ENCODE measurements around the gene ATG5.

The ATG5 gene

GRCh38 chr6:106169517-106169916, 156.0 kb downstream of the ATG5 start:
- no peak overlapping the region for H3K27ac ChIP-seq

GRCh38 chr6:106168097-106168888, 157.3 kb downstream of the ATG5 start:
- H3K27ac ChIP-seq = no peak overlapping the region
- TF ChIP-seq CTCF (conservative IDR thresholded peaks at IDR 0.05) = no peak
- no peak for TF ChIP-seq ZFX (IDR thresholded peaks at IDR 0.05)

More at GRCh38 chr6:106169517-106169916, 156.0 kb downstream of the ATG5 start:
- no peak for TF ChIP-seq CTCF (conservative IDR thresholded peaks at IDR 0.05)
- no peak for TF ChIP-seq ZFX (IDR thresholded peaks at IDR 0.05)

- H3K27ac ChIP-seq = no peak overlapping the region
These were observed 158.3 kb downstream of the ATG5 start for GRCh38 chr6:106167096-106167814.

GRCh38 chr6:106165885-106166485, 159.6 kb downstream of the ATG5 start:
- TF ChIP-seq CTCF (conservative IDR thresholded peaks at IDR 0.05) = no peak
- no peak for TF ChIP-seq ZFX (IDR thresholded peaks at IDR 0.05)
- H3K27ac ChIP-seq = no peak overlapping the region

More at GRCh38 chr6:106167096-106167814, 158.3 kb downstream of the ATG5 start:
- TF ChIP-seq CTCF (conservative IDR thresholded peaks at IDR 0.05) (no peak), ZFX (IDR thresholded peaks at IDR 0.05) (no peak)

- H3K27ac ChIP-seq = no peak overlapping the region
- TF ChIP-seq CTCF (conservative IDR thresholded peaks at IDR 0.05) (no peak), ZFX (IDR thresholded peaks at IDR 0.05) (no peak)
These were observed 161.3 kb downstream of the ATG5 start for GRCh38 chr6:106163966-106164877.

GRCh38 chr6:106163446-106163965, 162.1 kb downstream of the ATG5 start:
- H3K27ac ChIP-seq = no peak overlapping the region
- TF ChIP-seq CTCF (conservative IDR thresholded peaks at IDR 0.05) (no peak), ZFX (IDR thresholded peaks at IDR 0.05) (no peak)

All from C4-2B (cell line).